ENCODE data around the gene STYX.
"Not testable (repeated sequence)": the region's sequence is repeated elsewhere in the genome, so short reads cannot be mapped to it uniquely, and the experiment has no call there.

The STYX gene

DNA sequence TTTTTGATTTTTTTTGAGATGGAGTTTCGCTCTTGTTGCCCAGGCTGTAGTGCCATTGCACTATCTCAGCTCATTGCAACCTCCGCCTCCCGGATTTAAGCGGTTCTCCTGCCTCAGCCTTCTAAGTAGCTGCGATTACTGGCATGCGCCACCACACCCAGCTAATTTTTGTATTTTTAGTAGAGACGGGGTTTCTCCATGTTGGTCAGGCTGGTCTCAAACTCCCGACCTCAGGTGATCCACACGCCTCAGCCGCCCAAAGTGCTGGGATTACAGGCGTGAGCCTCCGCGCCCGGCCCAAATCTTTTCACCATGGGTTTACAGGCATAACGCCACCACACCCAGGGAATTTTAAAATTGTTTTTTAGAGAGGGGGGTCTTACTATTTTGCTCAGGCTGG, 931 bp upstream of the STYX start:
- not testable (repeated sequence) for DNase-seq

DNA sequence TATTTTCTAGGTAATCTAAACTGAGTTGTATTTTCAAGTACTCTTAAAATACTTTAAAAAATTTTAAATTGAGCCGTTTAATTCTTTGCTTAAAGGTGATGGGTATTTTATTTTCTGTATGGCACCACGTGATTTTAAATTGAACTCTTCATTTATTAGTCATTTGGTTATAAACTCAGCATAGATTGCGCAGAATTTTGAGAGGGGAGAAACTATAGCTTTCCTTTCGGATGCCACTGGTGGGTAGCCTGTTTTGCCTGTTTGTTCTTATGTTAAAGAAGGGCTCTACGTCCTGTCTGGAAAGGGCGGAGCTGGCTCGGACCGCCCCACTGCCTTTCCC, 411 bp upstream of the STYX start:
- DNase-seq, result no peak

DNA sequence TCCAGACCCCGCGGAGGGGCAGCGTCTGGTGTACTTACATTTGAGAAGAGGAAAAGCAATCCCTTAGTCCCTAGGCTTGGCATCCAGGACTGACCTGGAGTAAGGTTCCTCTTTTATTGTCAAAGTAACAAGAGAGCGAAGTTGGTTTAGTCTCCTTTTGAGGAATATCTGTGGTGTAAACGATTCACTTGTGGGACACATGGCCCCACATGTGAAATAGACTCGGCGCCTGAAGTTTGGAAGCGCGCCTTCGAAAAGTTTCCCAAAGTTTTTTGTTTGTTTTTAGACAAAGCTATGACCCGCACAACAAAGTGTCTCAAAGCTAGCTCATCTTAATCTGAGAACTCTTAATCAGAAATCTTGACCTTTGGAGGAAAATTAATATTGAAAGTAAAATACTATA, 744 bp downstream of the STYX start:
- DNase-seq, result peak; percentile 6

DNA sequence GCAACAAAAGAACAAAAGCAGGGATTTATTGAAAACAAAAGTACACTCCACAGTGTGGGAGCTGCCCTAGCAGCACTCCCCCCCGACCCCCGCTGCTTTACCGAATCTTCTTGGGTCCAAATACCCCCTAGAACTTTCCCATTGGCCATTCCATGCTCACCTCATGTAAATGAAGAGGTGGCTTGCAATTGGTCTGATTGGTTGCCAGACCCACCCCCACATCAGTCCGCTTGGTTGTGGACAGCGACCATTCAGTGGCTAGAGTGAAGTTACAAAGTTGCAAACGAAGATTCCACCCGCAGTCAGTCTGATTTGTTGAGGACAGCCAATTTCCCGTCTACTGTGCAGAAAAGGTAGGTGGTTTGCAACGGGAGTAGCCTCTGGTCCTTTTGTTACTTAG, 3.9 kb downstream of the STYX start:
- no peak for DNase-seq

DNA sequence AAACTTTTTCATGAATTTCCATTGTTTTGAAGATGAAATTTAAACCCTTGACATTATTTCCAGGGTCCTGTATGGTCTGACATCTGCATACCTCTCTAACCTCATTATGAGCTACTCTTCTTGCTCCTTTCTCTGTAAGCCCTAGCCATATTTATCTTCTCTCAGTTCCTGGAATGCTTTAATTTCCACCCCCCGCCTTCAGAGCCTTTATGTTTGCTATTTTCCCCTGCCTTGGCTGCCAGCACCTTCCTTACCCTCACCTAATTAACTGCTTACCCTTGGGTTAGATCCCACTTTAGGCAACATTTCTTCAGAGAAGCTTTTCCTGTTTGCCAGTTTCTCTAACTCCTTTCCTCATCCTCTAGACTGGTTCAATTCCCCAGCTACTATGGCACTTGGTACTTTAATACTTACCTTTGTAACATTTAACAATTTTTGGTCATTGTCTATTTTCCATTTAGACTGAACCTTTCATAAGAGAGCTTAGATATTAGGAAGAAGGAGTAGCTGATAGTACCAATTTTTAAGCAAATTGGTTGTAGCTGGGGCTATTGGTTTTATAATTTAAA, 6.0 kb downstream of the STYX start:
- DNase-seq, result no peak

DNA sequence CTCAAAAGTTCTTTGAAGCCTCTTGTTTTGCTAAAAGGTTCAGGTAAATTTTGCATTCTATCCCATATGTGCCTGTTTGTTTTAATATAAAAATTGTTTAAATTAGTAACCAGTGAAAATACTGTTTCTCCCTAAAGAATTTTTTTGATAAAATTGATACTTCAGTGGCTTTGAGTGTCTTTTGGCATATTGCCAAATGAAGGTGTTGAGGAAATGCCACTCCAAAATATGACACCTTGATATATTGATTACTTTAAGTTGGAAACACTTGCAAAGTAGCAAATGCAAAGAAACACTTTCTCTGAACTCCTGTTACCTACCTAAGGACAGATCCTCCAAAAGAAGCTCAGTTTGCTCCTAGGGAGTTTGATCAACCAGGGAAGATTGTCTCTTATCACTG, 8.4 kb downstream of the STYX start:
- DNase-seq, result no peak

DNA sequence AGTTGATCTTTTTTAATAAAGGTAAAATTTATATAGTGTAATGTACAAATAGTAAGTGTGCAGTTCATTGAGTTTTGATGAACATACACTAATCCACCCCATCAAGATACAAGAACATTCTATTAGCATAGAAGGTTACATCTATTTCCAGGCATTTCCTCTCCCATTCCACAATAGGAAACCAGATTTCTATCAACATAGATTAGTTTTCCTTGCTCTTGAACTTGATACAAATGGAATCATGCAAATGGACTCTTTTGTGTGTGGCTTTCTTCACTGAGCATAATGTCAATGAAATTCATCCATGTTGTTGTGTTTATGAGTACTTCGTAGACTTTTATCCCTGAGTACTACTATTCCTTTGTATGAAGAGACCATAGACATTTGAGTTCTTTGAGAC, 10.8 kb downstream of the STYX start:
- DNase-seq, result no peak

DNA sequence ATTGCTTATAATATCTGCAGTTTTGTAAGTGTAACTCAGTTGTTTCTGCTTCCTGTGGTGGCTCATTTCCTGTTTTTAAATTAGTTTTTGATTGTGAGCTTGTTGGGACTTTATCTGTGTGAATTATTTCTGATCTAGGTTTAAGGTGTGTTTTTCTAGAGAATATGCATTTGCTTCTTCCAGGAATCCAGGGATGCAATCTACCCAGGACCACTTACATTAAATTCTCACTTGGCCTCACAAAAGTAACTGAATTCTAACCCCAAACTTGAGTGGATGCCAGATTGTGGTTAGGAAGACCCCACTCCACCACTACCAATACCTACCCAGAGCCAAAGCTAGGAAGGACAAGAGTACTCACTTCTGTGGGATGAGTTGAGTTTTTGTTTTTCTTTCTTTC, 11.9 kb downstream of the STYX start:
- no peak for DNase-seq

DNA sequence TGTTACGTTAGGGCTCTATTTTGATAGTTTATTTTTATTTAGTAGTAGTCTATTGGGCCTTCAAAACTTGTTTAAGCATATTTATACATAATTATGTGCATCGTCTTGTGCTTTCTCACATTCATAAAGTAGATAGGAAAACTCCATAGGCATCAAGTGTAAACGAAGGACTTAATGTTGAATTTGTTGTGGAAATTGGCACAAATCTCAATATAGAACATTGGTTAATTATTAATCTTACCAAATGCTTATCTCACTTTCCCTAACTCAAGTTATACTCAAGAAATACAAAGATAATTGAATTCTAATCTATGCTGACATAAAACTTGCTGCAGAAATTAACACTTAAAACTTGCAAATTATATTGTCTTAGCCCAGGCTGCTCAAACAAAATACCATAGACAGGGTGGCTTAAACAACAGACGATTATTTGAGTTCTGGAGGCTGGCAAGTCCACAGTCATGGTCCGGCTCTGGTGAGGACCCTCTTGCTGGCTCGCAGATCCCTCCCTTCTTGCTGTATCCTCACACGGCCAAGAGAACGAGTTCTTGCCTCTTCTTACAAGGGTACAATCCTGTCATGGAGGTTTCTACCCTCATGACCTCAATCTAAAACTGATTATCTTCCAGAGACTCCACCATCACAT, 18.8 kb downstream of the STYX start:
- DNase-seq, result no peak

DNA sequence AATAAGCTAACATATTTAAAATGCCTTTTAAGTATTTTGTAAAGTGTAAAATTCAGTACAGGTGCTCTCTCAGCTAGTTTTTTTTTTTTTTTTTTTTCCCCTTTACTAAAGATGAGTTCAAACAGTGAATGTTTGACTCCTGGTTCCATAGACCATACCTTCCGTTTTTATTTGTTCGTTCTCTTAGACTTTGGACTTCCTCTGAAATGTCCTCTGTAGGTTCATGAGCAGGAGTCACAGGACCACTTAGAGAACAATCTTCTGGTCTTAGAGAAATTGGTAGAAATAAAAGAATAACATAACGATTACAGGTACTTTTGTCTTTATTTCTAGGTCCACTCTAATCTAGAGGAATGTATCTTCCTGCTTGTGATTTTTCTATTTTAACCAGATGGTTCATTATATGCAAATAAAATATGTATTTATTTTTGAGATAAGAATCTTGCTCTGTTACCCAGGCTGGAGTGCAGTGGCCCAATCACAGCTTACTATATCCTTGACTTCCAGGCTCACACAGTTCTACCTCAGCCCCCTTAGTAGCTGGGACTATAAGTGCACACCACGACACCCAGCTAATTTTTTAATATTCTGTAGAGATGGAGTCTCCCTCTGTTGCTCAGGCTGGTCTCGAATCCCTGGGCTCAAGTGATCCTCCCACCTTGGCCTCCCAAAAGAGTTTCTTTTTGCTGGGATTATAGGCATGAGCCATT, 25.8 kb downstream of the STYX start:
- no peak for DNase-seq

DNA sequence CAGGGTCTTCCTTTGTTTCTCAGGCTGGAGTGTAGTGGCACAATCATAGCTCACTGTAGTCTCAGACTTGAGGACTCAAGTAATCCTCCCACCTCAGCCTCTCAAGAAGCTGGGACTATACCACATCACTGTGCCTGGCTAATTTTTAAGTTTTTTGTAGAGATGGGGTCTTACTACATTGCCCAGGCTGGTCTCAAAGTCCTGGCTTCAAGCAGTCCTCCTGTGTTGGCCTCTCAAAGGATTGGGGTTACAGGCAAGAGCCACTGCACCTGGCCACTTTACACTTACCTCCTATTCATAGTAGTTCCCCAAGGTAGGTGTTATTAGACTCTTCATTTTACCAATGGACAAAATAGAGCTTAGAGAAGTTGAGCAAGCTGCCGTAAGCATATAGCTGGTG, 29.2 kb downstream of the STYX start:
- DNase-seq, result no peak

DNA sequence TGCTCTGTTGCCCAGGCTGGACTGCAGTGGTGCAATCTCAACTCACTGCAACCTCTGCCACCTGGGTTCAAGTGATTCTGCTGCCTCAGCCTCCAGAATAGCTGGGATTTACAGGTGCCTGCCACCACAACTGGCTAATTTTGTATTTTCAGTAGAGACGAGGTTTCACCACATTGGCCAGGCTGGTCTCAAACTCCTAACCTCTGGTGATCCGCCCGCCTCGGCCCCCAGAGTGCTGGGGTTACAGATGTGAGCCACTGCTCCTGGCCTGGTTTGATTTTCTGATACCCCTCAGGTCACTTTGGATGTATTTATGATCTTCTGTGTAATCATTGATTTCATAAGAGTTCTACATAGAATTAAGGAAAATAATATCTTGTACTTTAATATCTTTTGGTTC, 33.0 kb downstream of the STYX start:
- not testable (repeated sequence) for DNase-seq

DNA sequence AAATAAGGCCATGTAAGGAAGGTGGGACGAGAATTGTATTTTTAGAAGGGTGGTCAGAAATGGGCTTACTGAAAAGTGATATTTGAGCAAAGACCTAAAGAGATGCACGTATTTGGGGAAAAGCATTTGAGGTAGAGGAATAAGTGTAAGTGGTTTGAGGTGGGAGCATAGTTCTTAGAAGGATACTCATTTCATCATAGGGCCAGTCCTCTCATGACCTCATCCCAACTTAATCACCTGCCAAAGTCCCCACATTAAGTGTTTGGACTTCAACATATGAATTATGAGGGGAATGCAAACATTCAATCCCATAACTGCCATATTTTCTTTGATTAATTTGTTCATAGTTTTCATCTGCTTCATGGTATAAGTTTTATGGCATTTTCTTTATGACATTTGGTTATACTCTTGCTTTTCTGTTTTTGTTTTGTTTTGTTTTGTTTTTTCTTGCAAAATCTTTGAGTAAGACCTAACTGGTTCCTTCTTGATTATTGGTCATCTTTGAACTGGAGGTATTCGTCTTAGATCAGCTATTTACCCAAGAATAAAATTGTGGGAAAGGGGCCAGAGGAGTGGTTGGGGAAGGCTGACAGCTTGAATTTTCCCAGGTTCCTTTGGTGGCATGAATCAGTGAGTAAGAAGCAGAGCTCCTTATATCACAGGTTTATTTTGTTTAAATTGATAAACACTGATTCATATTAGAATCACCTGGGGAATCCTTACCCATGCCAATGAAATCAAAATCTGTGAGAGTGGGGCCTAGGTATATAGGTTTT, 37.3 kb downstream of the STYX start:
- DNase-seq, result no peak

DNA sequence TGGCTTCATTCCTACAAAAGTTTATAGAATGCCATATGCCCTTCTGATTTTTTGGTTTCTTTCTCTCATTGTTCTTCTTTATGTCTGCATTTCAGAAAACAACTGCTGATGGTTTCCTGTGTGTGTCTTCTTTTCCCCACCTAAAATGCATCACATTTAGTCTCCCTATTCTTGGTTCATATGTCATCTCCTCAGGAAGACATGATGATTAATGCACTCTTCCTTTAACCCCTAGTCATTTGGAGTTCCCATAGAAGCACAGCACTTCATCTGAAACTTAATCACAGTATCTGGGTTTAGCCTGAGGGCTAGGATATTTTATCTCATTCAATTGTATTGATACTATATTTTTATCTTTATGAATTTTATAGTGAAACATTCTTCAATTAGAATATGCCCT, 39.9 kb downstream of the STYX start:
- DNase-seq, result no peak

DNA sequence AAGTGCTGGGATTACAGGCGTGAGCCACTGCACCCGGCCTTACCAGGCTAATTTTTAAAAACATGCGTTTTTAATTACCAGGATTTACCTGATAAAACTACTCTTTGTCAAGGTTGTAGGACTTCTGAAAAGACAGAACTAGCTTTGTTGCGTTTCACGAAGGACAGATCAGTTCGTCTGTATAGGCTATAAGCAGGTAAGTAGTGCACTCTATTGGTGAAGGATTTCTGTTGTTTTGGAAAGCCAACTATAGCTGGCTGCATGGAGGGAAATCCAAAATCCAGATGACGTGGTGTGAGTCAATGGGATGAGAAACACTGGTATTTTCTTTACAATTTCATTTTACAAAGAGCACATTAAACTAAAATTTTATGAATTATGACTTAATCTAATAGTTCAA, 46.9 kb downstream of the STYX start:
- DNase-seq, result no peak

DNA sequence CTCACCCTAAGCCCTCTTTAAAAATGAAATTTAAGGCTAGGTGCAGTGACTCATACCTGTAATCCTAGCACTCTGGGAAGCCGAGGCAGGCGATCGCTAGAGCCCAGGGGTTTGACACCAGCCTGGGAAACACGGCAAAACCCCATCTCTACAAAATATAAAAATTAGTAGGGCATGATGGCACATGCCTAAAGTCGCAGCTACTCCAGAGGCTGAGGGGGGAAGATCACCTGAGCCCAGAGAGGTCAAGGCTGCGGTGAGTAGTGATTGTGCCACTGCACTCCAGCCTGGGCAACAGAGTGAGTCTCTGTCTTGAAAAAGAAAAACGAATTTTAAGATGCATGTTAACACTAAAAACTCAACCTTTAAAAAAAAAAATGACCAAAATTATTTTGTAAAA, 48.7 kb downstream of the STYX start:
- DNase-seq, result no peak

DNA sequence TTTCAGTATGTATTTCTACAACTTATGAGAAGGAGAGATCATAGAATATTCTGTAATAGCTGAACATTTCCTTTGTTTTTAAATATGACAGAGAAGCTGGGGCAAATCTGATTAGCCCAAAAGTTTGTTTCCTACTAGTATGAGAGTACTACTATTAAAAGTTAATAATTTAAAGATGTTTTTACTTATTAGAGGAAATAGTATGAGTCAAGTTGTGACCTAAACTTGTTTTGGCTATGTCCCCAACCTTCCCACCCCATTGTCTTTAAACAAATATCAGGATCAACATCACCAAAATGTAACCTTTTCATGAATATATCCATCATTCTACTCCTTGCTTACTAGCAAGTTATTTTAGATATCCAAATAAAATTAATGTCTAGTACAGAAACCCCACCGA, 50.9 kb downstream of the STYX start:
- no peak for DNase-seq

DNA sequence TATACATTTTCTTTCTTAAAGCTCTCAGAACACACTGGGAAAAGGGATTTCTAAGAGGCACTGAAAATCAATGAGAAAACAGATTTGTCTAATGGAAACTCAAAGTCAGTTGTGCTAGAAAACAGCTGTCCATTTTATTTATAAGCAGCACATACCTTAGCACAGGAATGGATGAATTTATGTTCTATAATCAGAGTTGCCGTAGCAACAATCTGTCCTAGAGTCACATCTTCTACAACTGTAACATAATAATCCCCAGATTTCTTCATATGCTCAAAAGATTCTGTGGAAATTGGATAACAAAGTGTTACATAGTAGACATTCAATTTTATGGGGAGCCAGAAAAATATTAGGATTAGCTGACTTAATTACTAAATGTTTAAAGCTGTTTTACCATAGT, 51.7 kb downstream of the STYX start:
- DNase-seq, result no peak

DNA sequence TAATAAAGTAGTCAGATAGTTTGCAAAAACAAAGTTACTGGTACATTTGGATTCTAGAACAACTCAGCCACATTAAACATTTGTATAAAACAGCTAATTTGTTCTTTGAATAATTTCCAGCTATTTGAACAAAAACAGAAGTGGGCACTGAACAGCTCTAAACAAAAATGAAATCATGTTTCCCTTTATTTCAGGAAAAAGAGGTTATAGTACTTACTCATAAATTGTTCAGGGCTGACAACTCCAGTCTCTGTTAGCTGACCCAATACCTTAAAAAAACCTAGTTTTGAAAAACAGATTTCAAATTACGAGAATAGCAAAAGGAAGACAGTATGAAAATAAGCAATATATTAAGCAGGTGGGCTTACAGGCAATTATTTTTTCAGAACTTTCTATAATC, 53.2 kb downstream of the STYX start:
- no peak for DNase-seq

DNA sequence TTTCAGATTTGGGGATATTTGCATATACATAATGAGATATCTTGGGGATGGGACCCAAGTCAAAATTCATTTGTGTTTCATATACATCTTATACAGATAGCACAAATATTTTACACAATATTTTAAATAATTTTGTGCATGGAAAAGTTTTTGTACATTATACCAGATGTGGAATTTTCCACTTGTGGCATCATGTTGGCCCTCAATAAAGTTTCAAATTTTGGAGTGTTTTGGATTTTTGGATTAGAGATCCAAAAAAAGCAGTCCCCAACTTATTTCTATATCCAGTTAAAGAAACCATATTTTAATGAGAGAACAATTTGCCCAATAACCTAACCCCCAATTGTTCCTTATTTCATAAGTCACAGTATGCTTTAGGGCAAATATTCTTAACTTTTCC, 56.9 kb downstream of the STYX start:
- DNase-seq, result no peak

DNA sequence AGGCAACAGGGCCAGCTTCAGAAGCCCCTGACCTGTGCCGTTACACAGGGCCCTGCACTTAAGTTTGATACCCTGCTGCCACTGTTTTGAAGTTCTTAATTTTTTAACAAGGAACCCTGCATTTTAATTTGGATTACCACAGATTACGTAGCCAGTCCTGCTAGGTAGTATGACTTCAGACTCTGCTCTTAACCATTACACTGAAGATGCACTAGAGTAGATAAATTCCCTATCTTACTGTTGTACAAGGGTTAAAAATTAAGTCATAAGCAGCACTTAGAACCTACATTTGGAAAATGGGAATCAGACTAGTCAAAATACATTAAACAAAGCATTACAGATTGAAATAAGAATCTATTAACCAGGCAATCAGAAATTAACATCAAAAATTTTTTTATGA, 59.2 kb downstream of the STYX start:
- DNase-seq, result no peak

DNA sequence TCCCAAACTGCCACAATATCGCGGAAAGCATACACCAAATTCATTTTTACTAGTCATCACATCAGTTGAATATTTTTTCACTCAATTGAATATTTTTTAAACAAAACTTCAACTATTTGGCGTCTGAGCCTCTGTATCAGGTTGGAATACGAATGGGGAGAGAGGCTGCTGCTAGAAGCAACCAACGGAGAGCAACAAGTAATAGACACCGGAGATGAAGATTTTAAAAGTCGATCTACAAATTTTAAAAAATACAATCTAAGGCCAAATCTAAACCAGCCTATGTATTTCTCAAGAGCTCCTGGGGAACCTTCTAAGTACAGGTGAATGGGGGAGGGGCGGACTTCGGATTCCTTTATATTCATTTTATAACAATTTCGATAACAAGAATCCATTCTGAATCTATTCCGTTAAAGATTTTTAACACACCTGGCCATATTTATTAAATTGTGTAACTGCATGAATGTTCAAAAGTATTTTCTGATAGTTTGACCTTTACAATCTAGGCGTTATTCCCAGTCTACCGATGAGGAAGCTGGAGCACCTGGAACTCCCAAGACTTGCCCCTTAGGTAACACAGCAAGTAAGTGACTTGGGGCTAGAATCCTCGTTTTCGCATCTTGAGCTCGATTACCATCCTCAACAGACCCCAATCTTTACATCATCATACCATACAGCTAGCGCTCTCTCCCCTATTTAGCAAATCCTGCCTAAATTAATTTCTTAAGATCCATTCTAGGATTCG, 60.2 kb downstream of the STYX start:
- no peak for DNase-seq

DNA sequence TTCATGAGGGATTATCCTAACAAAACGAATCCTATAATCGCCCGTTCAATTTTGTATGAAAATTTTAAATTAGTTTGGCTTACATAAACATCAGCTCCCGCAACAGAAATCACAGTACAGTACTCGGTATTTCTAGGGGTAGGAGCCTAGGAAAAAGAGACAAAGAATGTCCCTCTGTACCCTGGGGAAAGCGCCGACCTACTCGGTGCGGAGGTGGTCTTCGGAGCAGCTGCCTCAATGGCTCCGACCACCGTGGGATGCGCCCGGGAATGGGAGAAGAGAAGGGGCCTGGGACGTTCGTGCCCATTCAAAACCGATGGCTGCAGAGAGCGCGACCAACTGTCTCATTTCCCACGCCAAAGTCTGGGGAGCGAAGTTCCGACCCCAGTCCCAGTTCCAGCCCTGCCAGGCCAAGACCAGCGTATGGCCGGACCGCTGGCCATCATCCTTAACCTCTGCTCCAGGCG, 60.8 kb downstream of the STYX start:
- DNase-seq, result no peak

Data from NCI-H2029 (cell line).